OCI-LY7 (cell line): ENCODE data around the gene CALHM2. TPM values are rescaled to one million over a fixed set of nuclear protein-coding genes. Genes with fewer than 3 reads are reported as not detected.

Source experiments
- BruUV-seq: library from RNA; stranded (reverse); fragments of 400-500 nt; replicated peaks from 2 replicates; lab custom pipeline; 2021; lab: Mats Ljungman, UMichigan
- CTCF ChIA-PET: fragments of 300-600 bp; sonication (Branson Sonifier 250); formaldehyde crosslinking; loops from one replicate; lab custom pipeline; 2022; ENCODE audit warnings: antibody characterized with exemption; ENCODE audit not compliant: unreplicated experiment; lab: Charles Lee
- POLR2A ChIA-PET: fragments of 300-600 bp; sonication (Branson Sonifier 250); formaldehyde crosslinking; loops from one replicate; lab custom pipeline; 2022; ENCODE audit warnings: antibody characterized with exemption; lab: Charles Lee
- DNase-seq: peaks from one replicate; pipeline ENCODE4 v3.0.0-alpha.2; 2015; ENCODE audit warnings: low spot score
- H2AFZ ChIP-seq: fragments of 200-600 bp; sonication (generic), shearing (Covaris generic); 2 replicates; pipeline ENCODE4 v1.6.1; 2014; ENCODE audit warnings: mild to moderate bottlenecking, antibody characterized with exemption, low read length, moderate library complexity
- H3K27ac ChIP-seq: fragments of 200-600 bp; sonication (generic); 2 replicates; pipeline ENCODE4 v1.5.1; 2014; ENCODE audit warnings: mixed run types, low read depth, mild to moderate bottlenecking, moderate library complexity, low read length, inconsistent platforms; ENCODE audit not compliant: poor library complexity, severe bottlenecking
- H3K36me3 ChIP-seq: fragments of 200-600 bp; sonication (generic); 2 replicates; pipeline ENCODE4 v1.6.1; 2014; ENCODE audit warnings: mild to moderate bottlenecking, antibody characterized with exemption, low read length, moderate library complexity, mixed read lengths; ENCODE audit not compliant: insufficient read depth
- H3K4me1 ChIP-seq: fragments of 200-600 bp; sonication (generic); 2 replicates; pipeline ENCODE4 v1.5.1; 2014; ENCODE audit warnings: mild to moderate bottlenecking, low read length; ENCODE audit not compliant: insufficient read depth, poor library complexity, severe bottlenecking
- H3K4me2 ChIP-seq: fragments of 200-600 bp; sonication (generic); 2 replicates; pipeline ENCODE4 v1.6.1; 2014; ENCODE audit warnings: mild to moderate bottlenecking, low read length
- H3K4me3 ChIP-seq: fragments of 200-600 bp; sonication (generic); 2 replicates; pipeline ENCODE4 v1.5.1; 2014; ENCODE audit warnings: mild to moderate bottlenecking, low read depth, low read length; ENCODE audit not compliant: poor library complexity, severe bottlenecking
- H3K79me2 ChIP-seq: fragments of 200-600 bp; sonication (generic); 2 replicates; pipeline ENCODE4 v1.6.1; 2016; ENCODE audit warnings: low read depth, mild to moderate bottlenecking, low read length, moderate library complexity, mixed read lengths; ENCODE audit not compliant: insufficient read depth
- H3K9me2 ChIP-seq: fragments of 200-600 bp; sonication (generic); 2 replicates; pipeline ENCODE4 v1.6.1; 2016; ENCODE audit warnings: mild to moderate bottlenecking, low read length, mixed read lengths; ENCODE audit not compliant: insufficient read depth
- H3K9me3 ChIP-seq: fragments of 200-600 bp; sonication (generic); 2 replicates; pipeline ENCODE4 v1.6.1; 2014; ENCODE audit warnings: mild to moderate bottlenecking, mixed run types, low read length, mixed read lengths
- H4K20me1 ChIP-seq: fragments of 200-600 bp; sonication (generic); 2 replicates; pipeline ENCODE4 v1.6.1; 2014; ENCODE audit warnings: mild to moderate bottlenecking, antibody characterized with exemption, low read length, moderate library complexity, mixed read lengths; ENCODE audit not compliant: insufficient read depth
- CTCF ChIP-seq: fragments of 200-600 bp; sonication (generic); conservative IDR thresholded peaks from 2 replicates; pipeline ENCODE4 v1.5.1; 2014; ENCODE audit warnings: mild to moderate bottlenecking, antibody characterized with exemption, low read length, moderate library complexity, mixed read lengths
- EZH2phosphoT487 ChIP-seq: fragments of 200-600 bp; sonication (generic); IDR thresholded peaks from 2 replicates; pipeline ENCODE4 v1.6.1; 2018; ENCODE audit warnings: low read depth, borderline replicate concordance, mild to moderate bottlenecking, mixed run types, antibody characterized with exemption, low read length, moderate library complexity, mixed read lengths
- intact Hi-C: fragments of 100-400 bp; cut with micrococcal nuclease; formaldehyde crosslinking; loops from one replicate; pipeline ENCODE4 v1.10.0; 2022; ENCODE audit not compliant: unreplicated experiment
- total RNA-seq, 2 experiments: library from RNA; depleted of rRNA in 1 of 2; stranded (reverse); fragments of >200 nt in 1 of 2; shearing (Covaris generic) in 1 of 2; gene quantifications; 2 replicates each; pipeline ENCODE4 v1.2.3, GENCODE V29; 2014 to 2022

The CALHM2 gene
- total RNA-seq, 2 experiments from 2014 or later = not detected

DNA sequence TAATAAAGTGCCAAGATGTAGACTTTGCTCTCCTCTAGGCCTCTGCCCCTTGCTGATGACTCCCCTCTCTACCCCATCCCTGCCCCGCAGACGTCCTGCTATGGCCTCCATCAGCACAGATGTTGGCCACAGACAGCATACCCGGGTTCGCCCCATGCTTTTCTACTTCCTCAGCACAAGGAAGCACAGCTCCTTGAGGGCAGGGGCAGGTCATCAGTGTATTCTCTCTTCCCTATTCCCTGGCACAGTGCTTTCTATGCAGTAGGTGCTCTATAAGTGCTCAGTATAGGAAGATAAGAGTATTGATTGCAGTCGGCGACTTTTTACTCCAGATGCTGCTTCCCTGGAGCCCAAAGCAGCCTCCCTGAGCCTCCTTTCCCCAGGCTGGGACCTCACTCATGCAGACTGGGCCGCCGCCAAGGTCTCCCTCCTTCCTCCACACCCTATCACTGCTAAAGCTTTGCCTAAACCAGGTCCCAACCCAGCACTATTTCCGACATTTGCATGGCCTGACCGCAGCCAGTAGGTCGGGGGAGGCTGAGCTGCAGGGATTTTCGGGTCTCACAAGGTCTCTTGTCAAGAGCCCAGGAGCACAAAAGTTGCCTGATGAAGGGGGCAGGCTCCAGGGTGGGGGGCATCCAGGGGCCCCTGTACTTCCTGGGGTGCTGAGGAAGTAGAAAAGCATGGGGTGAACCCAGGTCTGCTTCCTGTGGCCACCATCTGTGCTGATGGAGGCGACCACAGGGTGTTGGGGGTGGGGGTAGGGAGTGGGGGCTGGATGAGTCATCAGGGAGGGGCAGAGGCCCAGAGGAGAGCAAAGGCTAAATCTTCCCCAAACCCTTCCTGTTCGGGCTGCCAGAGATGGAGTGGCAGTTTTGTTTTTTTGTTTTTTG is 18.8 kb upstream of the CALHM2 start:
- Histone ChIP-seq H3K4me3 (peak overlapping the region; percentile 55), H3K9me2 (no peaks in the 10 kb centered on the region), H2AFZ (peak overlapping the region; percentile 13; the same call in 1 of the 2 replicates), H3K4me2 (peak overlapping the region; percentile 72), H3K79me2 (no peaks in the 10 kb centered on the region), H3K9me3 (no peaks in the 10 kb centered on the region), H3K27ac (peak overlapping the region; percentile 91), H3K4me1 (peaks cover 77% of the 10 kb centered on the region), H3K36me3 (no peaks in the 10 kb centered on the region), H4K20me1 (no peaks in the 10 kb centered on the region)
- CTCF ChIA-PET = interaction anchor here (0.6 to 0.7 kb wide), 3 partner anchors 13 to 55 kb away, joined by 3 read pairs; no protein-coding TSS in a partner anchor
- no peak for TF ChIP-seq CTCF
- no peak for TF ChIP-seq EZH2phosphoT487
- no TSS peak for BruUV-seq
- POLR2A ChIA-PET = interaction anchor here (0.5 to 0.9 kb wide), 4 partner anchors 8 to 280 kb away, joined by 3 to 4 read pairs (median 4); no protein-coding TSS in a partner anchor
- DNase-seq = peak; percentile 90
- intact Hi-C loops = no loop called here

DNA sequence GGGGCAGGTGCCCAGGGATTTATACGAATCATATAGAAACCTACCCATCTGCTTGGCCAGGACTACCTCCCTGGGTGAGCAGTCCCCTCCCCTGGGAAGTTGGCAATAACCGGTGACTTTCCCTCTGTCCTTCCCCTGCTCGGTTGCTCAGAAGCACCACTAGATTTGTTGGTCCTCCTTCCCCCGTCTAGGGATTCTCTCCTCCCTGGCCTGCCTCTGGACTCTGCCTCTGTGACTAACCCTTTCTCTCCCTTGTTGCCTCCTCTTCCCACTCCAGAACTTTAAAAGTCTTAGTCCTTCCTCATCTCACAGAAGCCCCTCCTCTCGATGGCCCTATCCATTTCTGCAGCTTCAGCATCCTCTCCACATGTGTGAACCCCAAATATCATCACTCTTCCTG is 17.0 kb upstream of the CALHM2 start:
- TF ChIP-seq EZH2phosphoT487 (no peak), CTCF (no peak)
- no peaks in the 10 kb centered on the region for H3K9me2 ChIP-seq
- H3K36me3 ChIP-seq = no peaks in the 10 kb centered on the region
- H3K27ac ChIP-seq = peak overlapping the region; percentile 6
- no peak overlapping the region for H2AFZ ChIP-seq
- no peak overlapping the region for H3K4me2 ChIP-seq
- peaks cover 86% of the 10 kb centered on the region for H3K4me1 ChIP-seq
- H3K4me3 ChIP-seq = no peak overlapping the region
- no peak for DNase-seq
- H3K79me2 ChIP-seq = no peaks in the 10 kb centered on the region
- H4K20me1 ChIP-seq = no peaks in the 10 kb centered on the region
- CTCF ChIA-PET = no interaction called here
- POLR2A ChIA-PET = no interaction called here
- no peaks in the 10 kb centered on the region for H3K9me3 ChIP-seq
- intact Hi-C loops = no loop called here
- no TSS peak for BruUV-seq
